ENCODE data around the gene TATDN2. TPM values are rescaled to one million over a fixed set of nuclear protein-coding genes. Genes with fewer than 3 reads are reported as not detected.

TATDN2 gene
- total and polyA plus RNA-seq, 2 experiments from 2014 or later: 4.8 to 19.1 TPM

DNA sequence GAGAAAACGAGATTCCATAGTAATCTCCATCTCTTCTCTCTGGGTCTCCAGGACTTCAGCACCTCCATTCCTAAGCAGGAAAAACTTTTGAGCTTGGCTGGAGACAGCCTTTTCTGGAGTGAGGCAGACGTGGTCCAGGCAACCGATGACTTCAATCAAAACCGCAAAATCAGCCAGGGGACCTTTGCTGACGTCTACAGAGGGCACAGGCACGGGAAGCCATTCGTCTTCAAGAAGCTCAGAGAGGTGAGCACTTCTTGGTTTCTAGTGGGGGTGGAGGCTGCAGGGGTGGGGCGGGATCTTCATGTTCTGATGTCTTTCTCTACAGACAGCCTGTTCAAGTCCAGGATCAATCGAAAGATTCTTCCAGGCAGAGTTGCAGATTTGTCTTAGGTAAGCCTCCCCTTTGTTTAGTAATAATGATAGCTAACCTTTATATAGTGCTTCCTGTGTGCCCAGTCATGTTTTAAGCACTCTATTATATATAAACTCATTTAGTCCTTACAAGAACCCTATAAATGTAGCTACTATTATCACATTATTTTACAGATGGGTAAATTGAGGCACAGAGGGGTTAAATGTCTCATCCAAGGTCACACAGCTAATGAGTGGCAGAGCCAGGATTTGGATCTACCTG is 35.0 kb upstream of the TATDN2 start (continued):
- TF ChIP-seq ZNF462 (CRISPR knock-in tag; IDR thresholded peaks at IDR 0.05) (no peak), POLR2AphosphoS5 (IDR thresholded peaks at IDR 0.05; ENCODE audit: low read depth) (no peak), NANOG (IDR thresholded peaks at IDR 0.05; ENCODE audit: borderline replicate concordance) (no peak), JUNB (IDR thresholded peaks at IDR 0.05; ENCODE audit: unreplicated experiment) (no peak), ETS1 (IDR thresholded peaks at IDR 0.05) (no peak), STAT1 (IDR thresholded peaks at IDR 0.05; ENCODE audit: unreplicated experiment) (no peak), ZNF114 (CRISPR knock-in tag; IDR thresholded peaks at IDR 0.05) (no peak)
- TF ChIP-seq, protein P1, sequence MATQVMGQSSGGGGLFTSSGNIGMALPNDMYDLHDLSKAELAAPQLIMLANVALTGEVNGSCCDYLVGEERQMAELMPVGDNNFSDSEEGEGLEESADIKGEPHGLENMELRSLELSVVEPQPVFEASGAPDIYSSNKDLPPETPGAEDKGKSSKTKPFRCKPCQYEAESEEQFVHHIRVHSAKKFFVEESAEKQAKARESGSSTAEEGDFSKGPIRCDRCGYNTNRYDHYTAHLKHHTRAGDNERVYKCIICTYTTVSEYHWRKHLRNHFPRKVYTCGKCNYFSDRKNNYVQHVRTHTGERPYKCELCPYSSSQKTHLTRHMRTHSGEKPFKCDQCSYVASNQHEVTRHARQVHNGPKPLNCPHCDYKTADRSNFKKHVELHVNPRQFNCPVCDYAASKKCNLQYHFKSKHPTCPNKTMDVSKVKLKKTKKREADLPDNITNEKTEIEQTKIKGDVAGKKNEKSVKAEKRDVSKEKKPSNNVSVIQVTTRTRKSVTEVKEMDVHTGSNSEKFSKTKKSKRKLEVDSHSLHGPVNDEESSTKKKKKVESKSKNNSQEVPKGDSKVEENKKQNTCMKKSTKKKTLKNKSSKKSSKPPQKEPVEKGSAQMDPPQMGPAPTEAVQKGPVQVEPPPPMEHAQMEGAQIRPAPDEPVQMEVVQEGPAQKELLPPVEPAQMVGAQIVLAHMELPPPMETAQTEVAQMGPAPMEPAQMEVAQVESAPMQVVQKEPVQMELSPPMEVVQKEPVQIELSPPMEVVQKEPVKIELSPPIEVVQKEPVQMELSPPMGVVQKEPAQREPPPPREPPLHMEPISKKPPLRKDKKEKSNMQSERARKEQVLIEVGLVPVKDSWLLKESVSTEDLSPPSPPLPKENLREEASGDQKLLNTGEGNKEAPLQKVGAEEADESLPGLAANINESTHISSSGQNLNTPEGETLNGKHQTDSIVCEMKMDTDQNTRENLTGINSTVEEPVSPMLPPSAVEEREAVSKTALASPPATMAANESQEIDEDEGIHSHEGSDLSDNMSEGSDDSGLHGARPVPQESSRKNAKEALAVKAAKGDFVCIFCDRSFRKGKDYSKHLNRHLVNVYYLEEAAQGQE (IDR thresholded peaks at IDR 0.05; ENCODE audit: unreplicated experiment): no peak

Measured in GM23338 (cell line).